HG03103 (cell line): ENCODE measurements around the gene CRACDL.
"Not testable (repeated sequence)": the region's sequence is repeated elsewhere in the genome, so short reads cannot be mapped to it uniquely, and the experiment has no call there.

Source experiments
- ATAC-seq: cut with Tn5 transposase; IDR thresholded peaks from one replicate; pipeline ENCODE4 v1.9.1; 2021; ENCODE audit warnings: low read depth; ENCODE audit not compliant: unreplicated experiment

Gene CRACDL

DNA sequence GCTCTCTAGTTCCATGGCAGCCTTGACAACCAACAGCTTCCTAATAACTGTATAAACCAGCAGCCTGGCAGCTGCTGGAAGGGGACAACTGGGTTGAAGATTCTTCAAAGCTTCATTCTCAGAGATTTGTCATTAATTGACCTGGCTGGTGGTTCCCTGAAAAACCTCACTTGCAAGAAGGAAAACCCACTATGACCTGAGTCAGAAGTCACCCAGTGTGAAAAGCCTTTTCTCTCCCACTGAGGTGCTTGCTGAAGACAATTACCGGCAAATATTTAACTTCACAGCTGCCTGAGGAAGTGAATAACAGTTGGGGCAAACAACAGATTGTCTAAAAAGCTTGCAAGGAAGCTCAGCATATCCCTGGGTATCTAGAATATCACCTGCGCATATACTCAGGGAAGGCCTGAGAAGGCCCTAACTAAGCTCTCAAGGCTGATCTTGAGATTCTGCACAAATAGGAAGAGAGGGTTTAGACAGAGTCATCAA, 49.9 kb downstream of the CRACDL start:
- no peak for ATAC-seq

DNA sequence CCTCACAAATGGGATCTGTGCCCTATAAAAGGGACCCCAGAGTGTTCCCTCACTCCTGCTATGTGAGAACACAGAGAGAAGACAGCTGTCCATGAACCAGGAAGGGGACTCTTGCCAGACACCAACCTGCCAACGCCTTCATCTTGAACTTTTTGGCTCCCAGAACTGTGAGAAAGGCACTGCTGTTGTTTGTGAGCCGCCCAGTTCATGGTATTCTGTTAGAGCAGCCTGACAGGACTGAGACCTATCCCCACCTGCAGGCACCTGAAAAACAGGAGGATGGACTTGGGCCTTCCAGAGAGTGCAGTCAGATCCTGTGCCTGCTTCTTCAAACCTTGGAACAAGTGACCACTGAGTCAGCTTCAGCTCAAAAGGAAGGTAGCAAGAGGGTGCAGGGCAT, 51.4 kb downstream of the CRACDL start:
- ATAC-seq = no peak

DNA sequence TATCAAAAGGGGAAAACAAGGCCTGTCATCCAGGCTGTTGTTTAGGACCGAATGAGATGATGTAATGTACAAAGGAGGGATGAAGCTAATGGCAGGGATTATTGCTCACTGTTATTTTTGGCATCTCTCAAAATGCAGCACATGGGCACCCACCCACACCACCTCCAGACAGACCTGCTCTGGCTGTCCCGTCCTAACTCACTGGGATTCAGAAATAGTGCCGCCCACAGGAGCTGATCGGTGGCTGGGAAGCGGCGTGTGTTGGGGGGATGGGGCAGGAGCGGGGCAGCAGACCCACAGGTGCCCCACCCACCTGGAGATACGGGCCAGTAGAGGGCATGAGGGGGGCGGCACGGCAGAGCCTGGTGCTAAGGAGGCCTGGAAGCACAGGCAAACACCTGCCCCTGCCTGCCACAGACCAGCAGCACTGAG, 52.2 kb downstream of the CRACDL start:
- ATAC-seq = no peak

DNA sequence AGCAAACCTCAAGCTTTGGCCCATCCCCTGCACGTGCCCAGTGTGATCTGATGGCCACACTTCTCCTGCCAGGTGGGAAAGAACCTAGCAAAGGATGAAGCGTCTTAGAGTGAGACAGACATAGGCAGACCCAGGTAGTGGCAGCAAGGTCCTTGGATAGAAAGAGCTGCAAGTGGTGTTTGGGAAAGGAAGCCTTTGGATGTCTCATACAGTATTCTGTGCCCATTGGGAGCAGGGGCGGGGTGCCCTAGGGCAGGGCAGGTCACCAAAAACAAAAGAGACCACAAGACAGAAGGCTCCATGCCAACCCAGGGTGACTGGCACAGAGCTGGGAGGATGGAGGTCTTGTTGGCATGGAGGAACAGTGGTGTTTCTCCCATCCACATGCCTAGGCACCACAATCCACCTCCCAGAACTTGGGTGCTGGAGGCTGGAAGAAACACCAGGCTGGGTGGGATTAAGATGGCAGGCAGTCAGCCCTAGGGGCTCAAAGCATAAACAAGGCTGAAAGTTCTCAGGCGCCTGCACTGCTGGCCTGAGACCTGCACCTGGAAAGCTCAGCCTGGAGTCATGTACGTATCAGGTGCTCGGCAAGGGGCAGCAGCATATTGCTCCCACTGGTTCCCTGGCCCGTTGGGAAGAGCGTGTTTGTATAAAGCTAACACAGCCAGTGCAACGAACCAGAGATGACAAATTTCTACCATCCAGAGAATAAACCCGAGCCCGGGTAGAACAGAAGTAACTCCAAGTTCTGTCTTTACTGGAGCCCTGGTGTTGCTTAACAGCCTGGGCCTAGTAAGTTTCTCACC, 52.9 kb downstream of the CRACDL start:
- ATAC-seq = no peak

GRCh38 chr2:98882368-98882767, 53.7 kb downstream of the CRACDL start:
- no peak for ATAC-seq

- ATAC-seq = no peak
These were observed 54.8 kb downstream of the CRACDL start for GRCh38 chr2:98881153-98881650.

GRCh38 chr2:98880266-98881152, 55.5 kb downstream of the CRACDL start:
- no peak for ATAC-seq

GRCh38 chr2:98877658-98878057, 58.4 kb downstream of the CRACDL start:
- not testable (repeated sequence) for ATAC-seq

- no peak for ATAC-seq
These were observed 59.3 kb downstream of the CRACDL start for GRCh38 chr2:98876741-98877140.

DNA sequence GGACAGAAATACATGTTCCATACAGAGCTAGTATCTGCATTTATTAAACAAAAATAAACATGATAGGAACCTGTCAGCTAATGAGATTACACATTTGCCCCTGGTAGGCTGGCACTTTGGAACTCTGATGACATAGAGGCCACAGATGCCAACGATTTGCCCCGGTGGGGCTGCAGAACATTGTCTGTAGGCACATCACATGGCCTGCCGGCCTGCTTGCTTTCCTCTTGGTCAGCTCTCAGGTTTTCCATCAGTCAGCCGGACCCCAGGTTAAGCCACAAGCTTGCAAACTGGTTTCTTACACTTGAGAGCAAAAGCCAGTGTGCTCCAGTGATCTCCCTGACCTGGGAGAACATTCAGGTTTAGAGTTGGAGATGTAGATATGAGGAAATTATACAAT, 60.3 kb downstream of the CRACDL start:
- no peak for ATAC-seq

DNA sequence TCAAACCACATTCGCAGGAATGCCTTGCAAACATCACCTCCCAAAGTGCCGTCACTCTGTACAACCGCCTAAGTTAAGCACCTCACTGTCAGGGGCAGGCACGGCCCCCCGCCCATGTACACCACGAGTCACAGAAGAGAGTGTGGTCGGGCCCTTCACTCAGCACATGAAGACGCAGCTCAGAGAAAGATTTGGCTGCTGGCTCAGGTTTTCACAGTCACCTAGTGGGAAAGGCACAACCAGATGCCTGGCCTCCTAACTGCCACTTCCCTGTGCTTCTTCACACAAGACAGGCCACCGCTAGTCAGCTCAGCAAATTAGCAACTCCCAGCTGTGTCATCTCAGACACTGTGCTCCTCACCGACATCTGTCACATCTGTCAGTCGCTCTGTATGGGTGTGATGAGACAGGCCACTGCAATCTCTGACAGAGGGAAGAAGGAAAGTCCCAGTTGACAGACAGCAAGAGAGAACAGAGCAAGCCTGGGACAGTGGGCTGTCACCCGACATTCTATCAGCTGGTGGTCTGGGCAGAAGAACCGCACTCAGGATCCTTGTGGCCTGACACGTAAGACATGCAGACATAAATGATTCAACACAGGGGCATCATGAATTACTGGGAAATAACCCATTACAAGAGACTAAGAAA, 60.8 kb downstream of the CRACDL start:
- no peak for ATAC-seq

DNA sequence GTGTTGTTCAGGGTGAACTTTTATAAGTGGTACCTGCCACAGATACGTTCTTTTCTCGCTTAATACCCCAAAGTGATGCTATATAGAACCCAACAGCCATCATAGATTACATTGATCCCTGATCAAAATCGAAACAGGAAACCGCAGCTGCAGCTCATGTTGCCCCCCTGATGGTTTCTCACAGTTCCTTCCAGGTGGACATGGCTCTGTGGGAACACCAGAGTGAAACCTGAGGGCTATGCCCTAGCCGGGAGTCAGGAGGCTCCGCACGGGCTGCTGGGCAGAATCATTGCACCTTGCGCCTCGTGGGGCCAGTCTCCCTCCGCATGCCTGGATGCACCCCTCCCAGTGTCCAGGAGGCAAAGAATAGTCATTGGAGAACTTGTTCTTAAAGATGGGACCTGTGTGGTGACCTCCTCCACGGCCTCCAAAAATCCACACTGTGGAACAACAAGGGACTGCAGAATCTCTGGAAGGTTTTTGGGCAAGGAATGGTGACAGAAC, 61.8 kb downstream of the CRACDL start:
- ATAC-seq = no peak

GRCh38 chr2:98872526-98872925, 63.5 kb downstream of the CRACDL start:
- ATAC-seq = no peak

DNA sequence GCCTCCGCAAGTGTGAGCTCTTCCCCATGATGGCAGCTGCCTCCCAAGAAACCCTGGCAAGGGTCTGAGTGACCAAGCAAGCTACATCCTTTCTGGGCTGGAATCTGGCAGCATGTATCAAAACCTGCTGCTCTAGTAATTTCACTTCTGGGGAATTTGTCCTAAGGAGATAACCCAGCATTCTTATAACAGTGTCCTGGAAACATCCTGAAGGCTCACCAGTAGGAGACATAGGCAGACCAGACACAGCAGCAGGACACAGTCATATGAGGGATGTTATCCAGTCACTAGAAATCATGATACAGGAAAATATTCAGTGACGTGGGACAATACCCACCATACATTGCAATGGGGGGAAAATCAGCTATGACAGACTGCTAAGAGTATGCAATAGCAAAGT, 64.5 kb downstream of the CRACDL start:
- ATAC-seq = no peak

- no peak for ATAC-seq
These were observed 65.4 kb downstream of the CRACDL start for GRCh38 chr2:98870516-98871158.

DNA sequence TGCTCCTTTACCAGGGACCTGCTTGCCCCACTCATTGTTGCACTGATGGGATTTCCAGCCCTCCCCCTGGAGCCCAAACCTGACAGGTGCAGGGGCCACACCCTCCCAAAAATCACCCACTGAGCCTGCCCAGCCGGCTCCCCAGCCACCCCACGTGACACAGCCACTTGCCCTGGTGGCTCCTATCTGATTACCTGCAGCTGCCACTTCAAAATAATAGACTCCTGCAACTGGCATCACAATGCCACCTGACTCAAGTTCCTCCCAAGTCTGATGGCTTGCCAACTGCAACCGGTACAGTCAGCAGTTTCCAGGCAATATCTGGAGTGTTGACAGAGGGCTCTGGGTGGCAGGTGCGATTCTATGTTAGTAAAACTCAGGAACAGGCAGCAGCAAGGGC, 66.2 kb downstream of the CRACDL start:
- no peak for ATAC-seq

GRCh38 chr2:98869272-98869641, 66.8 kb downstream of the CRACDL start:
- ATAC-seq = no peak

DNA sequence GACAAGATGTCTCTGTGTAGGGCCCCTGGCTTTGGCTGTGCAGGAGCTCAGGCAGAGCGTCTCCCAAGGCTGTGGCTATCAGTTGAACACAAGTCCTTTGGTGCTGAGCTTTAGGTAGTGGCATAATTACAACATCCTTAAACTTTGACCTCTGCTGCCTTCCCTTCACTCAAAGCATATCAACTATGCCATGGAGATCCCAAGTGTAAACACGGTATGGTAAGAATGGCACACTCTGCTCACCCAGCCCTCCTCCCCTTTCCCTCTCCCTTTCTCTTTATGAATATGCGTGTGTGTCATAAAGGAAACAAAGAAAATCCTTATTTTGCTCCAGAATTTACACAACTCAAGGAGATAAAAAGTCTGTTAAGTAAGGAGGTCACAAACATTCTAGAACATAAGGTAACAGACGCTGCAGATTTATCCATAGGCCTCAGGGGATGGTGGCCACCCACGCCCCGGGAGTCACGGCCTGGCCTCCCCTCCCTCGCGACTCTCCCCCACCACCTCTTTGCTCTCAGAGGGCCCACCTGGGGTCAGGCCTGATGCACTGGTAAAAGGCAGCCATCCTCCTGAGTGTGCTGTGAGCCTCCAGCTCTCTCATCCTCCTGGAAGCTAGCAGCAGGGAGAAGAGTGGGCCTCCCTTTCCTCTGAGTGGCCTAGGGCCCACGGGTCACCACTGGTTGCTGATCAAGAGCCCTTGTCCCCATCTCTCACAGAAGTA, 67.3 kb downstream of the CRACDL start:
- ATAC-seq = no peak

DNA sequence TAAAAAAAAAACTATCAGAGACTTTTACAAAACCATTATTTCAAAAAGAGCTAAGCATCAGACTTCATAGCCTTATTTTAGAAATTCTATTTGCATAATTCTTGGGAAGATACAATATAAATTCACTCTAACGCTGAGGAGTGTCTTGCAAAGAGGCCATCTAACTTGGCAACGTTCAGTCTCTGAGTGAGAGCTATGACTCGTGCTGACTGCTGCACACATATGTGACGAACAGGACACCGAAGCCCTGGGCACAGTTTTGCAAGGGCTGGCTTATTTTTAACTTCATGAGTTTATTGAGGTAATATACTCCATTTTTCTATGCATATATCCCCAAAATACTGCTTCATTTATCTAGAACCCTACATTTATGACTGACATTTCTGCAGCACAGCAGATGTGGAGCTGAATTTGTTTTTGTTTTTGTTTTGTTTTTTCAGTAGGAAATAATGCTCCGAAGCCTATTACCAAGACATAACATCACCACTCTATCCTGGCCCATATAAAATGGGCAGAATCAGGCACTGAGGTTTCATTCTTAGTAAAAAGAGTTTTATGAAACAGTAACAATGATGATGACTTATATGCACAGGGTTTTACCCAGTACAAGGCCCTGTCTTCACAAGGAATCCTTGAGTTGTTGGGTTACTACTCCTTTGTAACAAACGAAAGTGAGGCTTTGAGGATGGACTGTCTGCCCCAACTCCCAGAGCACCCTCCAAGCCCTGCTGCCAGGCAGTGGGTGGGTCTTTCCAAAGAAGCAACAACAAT, 68.3 kb downstream of the CRACDL start:
- no peak for ATAC-seq
